ENCODE measurements around the gene ETFB.

DNA sequence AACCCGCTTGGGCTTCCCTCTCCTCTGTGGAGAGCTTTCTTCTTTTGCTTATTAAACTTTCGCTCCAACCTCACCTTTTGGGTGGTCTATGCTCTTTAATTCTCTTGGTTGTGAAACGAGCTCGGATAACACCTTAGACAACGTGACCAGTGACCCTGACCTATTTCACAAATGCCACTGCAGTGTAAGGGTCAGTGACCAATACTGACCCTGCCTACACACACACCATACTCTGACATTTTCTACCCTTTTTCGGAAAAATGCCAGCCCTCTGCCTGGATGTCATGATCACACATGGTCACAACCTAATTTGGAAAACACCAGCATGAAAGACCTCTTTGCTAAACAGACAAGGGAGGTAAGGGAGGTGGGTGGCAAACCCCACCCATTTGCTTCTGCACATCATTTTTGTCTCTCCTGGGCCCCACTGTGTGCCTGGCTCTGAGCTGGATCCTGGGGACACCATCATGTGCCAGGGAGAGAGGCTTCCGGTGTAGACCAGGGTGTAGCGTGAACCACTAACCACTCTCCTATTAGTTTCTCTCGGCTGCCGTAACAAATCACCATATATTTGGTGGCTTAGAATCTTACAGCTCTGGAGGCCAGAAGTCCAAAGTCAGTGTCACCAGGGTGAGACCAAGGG is 9.9 kb downstream of the ETFB start:
- no peak for TF ChIP-seq SMARCC2 (IDR thresholded peaks at IDR 0.05; ENCODE audit: low read depth)
- TF ChIP-seq EHMT2 (IDR thresholded peaks at IDR 0.05), result no peak
- no peak for TF ChIP-seq MTA2 (IDR thresholded peaks at IDR 0.05; ENCODE audit: low read depth)

Measured in K562 (cell line).